GM12872 (cell line): ENCODE measurements around the gene GJB6.

Experiments
- TF ChIP-seq, protein P1 (sequence below): IDR thresholded peaks from 3 replicates; pipeline ENCODE4 v1.5.1; 2011; ENCODE audit warnings: low read depth, mild to moderate bottlenecking, low read length, moderate library complexity; ENCODE audit not compliant: insufficient read depth

Gene GJB6

DNA sequence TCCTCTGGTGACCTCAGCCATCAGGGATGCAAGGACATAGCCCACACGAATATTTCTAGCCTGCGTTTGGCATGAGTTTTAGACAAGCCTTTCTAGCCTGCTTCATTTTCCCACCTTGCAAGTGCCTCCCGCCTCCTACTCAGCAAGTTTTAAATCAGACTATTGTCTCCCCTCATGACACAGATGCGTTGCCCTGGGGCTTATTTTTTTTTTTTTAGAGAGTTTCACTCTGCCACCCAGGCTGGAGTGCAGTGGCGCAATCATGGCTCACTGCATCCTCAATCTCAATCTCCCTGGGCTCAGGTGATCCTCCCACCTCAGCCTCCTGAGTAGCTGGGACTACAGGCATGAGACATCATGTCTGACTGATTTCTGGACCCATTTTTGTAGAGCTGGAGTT, 54.0 kb downstream of the GJB6 start:
- TF ChIP-seq, protein P1, sequence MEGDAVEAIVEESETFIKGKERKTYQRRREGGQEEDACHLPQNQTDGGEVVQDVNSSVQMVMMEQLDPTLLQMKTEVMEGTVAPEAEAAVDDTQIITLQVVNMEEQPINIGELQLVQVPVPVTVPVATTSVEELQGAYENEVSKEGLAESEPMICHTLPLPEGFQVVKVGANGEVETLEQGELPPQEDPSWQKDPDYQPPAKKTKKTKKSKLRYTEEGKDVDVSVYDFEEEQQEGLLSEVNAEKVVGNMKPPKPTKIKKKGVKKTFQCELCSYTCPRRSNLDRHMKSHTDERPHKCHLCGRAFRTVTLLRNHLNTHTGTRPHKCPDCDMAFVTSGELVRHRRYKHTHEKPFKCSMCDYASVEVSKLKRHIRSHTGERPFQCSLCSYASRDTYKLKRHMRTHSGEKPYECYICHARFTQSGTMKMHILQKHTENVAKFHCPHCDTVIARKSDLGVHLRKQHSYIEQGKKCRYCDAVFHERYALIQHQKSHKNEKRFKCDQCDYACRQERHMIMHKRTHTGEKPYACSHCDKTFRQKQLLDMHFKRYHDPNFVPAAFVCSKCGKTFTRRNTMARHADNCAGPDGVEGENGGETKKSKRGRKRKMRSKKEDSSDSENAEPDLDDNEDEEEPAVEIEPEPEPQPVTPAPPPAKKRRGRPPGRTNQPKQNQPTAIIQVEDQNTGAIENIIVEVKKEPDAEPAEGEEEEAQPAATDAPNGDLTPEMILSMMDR: no peak

DNA sequence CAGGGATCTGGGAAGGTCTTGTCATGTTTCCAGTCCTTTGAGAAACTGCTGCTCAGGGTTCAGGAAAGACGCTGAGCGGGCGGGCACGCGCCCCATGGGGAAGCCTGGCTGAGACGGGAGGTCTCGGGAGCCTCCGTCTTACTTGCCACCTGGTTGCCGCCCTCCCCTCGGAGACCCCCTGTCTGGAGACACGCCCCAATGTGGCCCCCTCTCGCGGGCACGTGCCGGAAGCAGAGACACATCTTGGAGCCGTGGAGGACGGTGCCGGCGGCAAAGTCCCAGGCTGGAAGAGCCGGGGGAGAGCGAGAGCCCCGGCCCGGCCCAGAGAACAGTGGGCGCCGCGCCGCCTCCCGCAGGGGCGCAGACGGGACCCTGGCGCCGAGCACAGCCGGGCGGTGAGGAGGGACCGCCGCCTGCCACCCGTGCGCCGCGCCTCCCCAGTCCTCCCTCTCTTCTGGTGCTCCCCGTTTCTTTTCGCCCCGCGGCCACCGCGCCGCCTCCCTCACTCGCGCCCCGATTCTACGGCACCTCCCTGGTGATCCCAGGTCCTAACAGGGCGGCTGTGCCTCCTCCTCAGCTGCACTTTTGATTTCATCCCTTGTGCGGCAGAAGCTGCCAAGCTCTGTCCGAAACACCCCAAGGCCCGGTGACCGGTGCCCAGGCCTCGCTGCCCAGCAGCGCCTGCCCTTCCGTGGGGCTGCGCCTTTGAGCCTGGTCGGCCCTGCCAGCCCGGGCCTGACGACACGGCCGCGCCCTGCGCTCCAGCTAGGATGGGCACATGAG, 54.9 kb downstream of the GJB6 start:
- TF ChIP-seq, protein P1: no peak

DNA sequence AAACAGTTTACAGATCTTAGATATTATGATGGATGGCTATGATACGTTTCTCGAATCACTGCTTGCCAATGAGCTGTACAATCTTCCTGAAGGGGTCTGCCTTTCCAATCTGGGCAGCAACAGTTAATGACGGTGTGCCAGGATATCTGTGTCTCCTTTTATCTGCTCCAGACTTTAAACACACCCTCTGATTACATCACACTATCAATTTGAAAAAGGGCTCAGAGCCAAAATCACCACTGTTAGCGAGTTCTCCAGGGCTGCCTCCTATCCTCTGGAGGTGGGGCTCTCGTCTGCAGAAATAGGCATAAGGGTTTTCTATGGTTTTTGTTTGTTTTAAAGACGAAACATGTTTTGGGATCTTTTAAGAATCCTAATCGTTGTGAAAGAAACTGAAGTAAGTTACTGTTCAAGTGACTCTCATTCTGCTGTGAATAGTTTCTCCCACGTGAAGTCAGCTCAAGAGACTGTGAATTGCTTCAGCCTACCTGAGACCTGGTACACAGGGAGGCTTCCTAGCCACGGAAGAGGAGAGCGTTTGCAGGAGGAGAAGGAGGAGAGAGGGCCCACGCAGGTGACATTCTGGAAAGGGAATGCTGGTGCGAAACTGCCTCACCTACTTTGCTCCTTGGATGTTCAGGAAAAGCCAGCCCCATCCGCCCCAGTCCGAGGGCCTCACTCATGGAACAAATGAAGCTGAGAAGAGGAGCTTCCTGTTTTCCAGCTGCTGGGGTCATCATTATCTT, 56.0 kb downstream of the GJB6 start:
- TF ChIP-seq, protein P1: no peak

DNA sequence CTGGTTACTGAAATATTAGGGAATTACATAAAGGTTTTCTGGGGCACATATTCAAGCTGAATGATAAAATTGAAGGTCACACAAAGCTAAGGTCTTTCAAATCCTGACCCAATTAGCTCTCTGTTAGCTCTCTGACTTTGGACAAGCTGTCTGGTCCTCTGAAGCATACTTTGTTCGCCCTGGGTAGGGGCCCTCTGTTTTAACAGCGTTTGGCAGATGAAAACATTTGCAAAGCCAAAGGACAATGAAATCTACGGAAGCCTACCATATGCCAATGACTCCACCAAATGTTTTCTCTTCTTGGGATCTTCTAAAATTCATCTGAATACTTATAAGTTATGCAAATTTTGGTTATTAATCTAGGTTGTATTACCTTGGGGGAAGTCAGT, 56.7 kb downstream of the GJB6 start:
- TF ChIP-seq, protein P1: no peak

DNA sequence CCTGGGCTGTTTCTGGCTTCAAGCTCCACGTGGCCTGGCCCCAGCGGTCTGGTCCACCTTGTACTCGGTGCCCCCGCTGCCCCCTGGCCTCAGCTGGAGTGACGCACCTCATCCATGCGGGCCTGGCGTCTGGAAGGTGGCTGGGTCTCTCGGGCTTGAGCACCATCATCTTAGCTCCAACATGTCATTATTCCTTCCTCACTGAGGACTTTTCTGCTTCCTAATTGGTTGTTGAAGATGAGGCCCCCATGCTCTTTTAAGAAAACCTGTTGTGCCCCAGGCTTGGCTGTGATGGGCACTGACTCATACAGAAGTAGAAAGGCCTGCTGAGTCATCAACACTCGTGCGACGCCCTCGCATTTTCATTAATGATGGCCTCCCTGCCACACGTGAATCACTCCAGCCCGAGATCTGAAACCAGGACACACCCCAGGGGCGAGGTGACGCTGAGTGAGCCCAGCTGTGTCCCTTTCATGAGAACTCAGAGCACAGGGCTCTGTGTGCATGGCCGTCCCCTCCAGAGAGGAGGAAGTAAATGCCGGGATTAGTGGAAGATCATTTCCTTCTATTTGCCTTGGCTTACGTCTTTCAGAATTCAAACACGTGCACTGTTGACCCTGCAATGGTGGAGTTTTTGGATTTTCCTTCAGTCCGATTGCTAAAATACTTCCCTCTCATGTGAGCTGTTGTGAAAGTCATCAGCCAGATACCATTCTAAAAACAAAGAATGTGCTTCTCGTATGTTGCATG, 57.3 kb downstream of the GJB6 start:
- TF ChIP-seq, protein P1: no peak

DNA sequence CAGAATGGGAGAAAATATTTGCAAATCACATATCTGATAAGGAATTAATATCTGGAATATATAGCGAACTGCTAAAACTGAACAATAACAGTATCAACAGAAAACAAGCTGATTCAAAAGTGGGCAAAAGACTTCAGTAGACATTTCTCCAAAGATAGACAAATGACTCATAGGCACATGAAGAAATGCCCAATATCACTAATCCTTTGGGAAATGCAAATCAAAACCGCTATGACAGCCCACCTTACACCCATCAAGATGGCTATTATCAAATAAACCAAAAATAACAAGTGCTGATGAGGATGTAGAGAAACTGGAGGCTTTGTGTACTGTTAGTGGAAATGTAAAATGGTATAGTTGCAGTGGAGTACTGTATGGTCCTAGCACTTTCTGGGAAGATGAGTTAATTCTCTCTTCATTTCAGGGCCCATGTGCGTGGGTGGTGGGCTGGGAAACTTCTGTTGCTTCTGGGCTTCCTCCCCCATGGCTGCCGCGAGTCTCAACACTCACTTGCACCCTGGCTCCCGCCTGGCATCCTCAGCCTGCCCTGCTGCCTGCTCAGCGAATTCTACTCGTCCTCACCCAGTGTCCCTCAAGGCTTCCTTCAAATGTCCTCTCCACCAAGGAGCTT, 58.9 kb downstream of the GJB6 start:
- TF ChIP-seq, protein P1: no peak
